ENCODE data around the gene RFT1. TPM values are rescaled to one million over a fixed set of nuclear protein-coding genes. Genes with fewer than 3 reads are reported as not detected.

RFT1 gene
- total and polyA plus RNA-seq, 2 of the 13 experiments (the other 11 are each of a cell fraction or from before 2014, with no cell fraction given) = 23.2 to 37.0 TPM

GRCh38 chr3:53168175-53168923, 38.1 kb upstream of the RFT1 start:
- H2AFZ ChIP-seq (ENCODE audit: low read length) = no peak overlapping the region
- H3K9me3 ChIP-seq (ENCODE audit: low read length) = no peaks in the 10 kb centered on the region
- no peaks in the 10 kb centered on the region; the same call in 1 of the 2 replicates for H4K20me1 ChIP-seq (ENCODE audit: insufficient read depth, low read length)
- H3K9ac ChIP-seq (ENCODE audit: insufficient read depth, low read depth, low read length) = peak overlapping the region; percentile 49
- DNase-seq (ENCODE audit: low spot score) (no peak), ATAC-seq (no peak), FAIRE-seq (no peak)
- H3K4me1 ChIP-seq (ENCODE audit: insufficient read depth, low read length) = peaks cover 77% of the 10 kb centered on the region
- intact Hi-C loops (cut with micrococcal nuclease; ENCODE audit: unreplicated experiment) = no loop called here
- no TSS peak for BruUV-seq (replicated peaks)
- in situ Hi-C loops (cut with HindIII; ENCODE audit: extremely low pct_ligation_motif_present, low pct_unique_long_range_greater_than_20kb) = no loop called here
- H3K36me3 ChIP-seq (replicated peaks in 1 of 2; ENCODE audit: control insufficient read depth in 1 of 2, insufficient read depth in 2 of 2, low read length in 2 of 2) = peaks cover 6 to 7% of the 10 kb centered on the region in 2 experiments; a peak in 2 of 5 replicates
- ChIA-PET POLR2A (interaction anchor here (0.6 to 4.6 kb wide), 12 partner anchors 9 to 57 kb away, joined by 3 to 137 read pairs (median 5); partner anchors contain the start of gene PRKCD), CTCF (ENCODE audit: low intra/inter-chr PET ratio, low total read pairs) (interaction anchor here (2.3 kb wide), 1 partner anchor 34 kb away, joined by 10 read pairs; no protein-coding TSS in a partner anchor)
- H3K27ac ChIP-seq (ENCODE audit: extremely low read length, insufficient read depth, low read length) = peak overlapping the region; percentile 76
- H3K4me3 ChIP-seq (replicated peaks in 1 of 3; ENCODE audit: insufficient read depth in 1 of 3, low read depth in 2 of 3, low read length in 3 of 3) = peak overlapping the region in 2 of 3 experiments; percentile 17 to 50; a peak in 2 of 6 replicates
- H3K27me3 ChIP-seq (ENCODE audit: control insufficient read depth in 1 of 2, insufficient read depth in 2 of 2, low read length in 2 of 2) = no peaks in the 10 kb centered on the region
- peak overlapping the region; percentile 74 for H3K4me2 ChIP-seq (ENCODE audit: low read depth, low read length)
- TF ChIP-seq ZBTB34 (CRISPR knock-in tag; IDR thresholded peaks at IDR 0.05) = no peak
- no peak for TF ChIP-seq JARID2 (CRISPR knock-in tag; IDR thresholded peaks at IDR 0.05; ENCODE audit: insufficient replicate concordance)
- peak; percentile 78 for TF ChIP-seq KDM1A (CRISPR knock-in tag; IDR thresholded peaks at IDR 0.05)
- 0 out of 2 replicates have a peak, but pooled peaks have one; percentile 2 for TF ChIP-seq ZNF512B (CRISPR knock-in tag; IDR thresholded peaks at IDR 0.05; ENCODE audit: borderline replicate concordance)
- TF ChIP-seq HHEX (CRISPR knock-in tag; IDR thresholded peaks at IDR 0.05) = no peak
- 0 out of 2 replicates have a peak, but pooled peaks have one; percentile 10 for TF ChIP-seq TARDBP (CRISPR knock-in tag; IDR thresholded peaks at IDR 0.05)
- TF ChIP-seq FOXO1 (CRISPR knock-in tag; IDR thresholded peaks at IDR 0.05) = no peak
- no peak for TF ChIP-seq ZSCAN29 (CRISPR knock-in tag; conservative IDR thresholded peaks at IDR 0.05)
- TF ChIP-seq ZBTB1 (CRISPR knock-in tag; IDR thresholded peaks at IDR 0.05; ENCODE audit: borderline replicate concordance) = no peak
- 0 out of 2 replicates have a peak, but pooled peaks have one; percentile 28 for TF ChIP-seq ADNP (CRISPR knock-in tag; IDR thresholded peaks at IDR 0.05)
- TF ChIP-seq NFRKB (IDR thresholded peaks at IDR 0.05) = no peak
- no peak for TF ChIP-seq HINFP (CRISPR knock-in tag; IDR thresholded peaks at IDR 0.05; ENCODE audit: low read depth)
- TF ChIP-seq ISL2 (CRISPR knock-in tag; IDR thresholded peaks at IDR 0.05) = no peak
- no peak for TF ChIP-seq ZNF883 (CRISPR knock-in tag; IDR thresholded peaks at IDR 0.05; ENCODE audit: not compliant biosample characterization)
- TF ChIP-seq FOXK2 (IDR thresholded peaks at IDR 0.05) = no peak
- peak; percentile 97 for TF ChIP-seq ZNF629 (CRISPR knock-in tag; conservative IDR thresholded peaks at IDR 0.05)
- TF ChIP-seq ZMYM3 (CRISPR knock-in tag; IDR thresholded peaks at IDR 0.05) = peak; percentile 81
- no peak for TF ChIP-seq RCOR2 (CRISPR knock-in tag; IDR thresholded peaks at IDR 0.05)
- WGBS (ENCODE audit: low lambda C conversion rate) = 72% methylated on average over 15 of the region's 15 CpGs
- peaks cover 13% of the 10 kb centered on the region for H3K79me2 ChIP-seq (ENCODE audit: insufficient read depth, low read length)
